Stimulated activated CD4-positive, alpha-beta T cell treated with anti-CD3 and anti-CD28 coated beads, TNF-alpha, amount 100 ng/mL, for 4 hours (primary cell): ENCODE data around the gene ITGB5.

Experiments
- DNase-seq, 3 experiments: peaks; one replicate each; pipeline ENCODE4 v3.0.0-alpha.2; 2020; ENCODE audit warnings: low read depth in 3 of 3

Gene ITGB5, protein sequence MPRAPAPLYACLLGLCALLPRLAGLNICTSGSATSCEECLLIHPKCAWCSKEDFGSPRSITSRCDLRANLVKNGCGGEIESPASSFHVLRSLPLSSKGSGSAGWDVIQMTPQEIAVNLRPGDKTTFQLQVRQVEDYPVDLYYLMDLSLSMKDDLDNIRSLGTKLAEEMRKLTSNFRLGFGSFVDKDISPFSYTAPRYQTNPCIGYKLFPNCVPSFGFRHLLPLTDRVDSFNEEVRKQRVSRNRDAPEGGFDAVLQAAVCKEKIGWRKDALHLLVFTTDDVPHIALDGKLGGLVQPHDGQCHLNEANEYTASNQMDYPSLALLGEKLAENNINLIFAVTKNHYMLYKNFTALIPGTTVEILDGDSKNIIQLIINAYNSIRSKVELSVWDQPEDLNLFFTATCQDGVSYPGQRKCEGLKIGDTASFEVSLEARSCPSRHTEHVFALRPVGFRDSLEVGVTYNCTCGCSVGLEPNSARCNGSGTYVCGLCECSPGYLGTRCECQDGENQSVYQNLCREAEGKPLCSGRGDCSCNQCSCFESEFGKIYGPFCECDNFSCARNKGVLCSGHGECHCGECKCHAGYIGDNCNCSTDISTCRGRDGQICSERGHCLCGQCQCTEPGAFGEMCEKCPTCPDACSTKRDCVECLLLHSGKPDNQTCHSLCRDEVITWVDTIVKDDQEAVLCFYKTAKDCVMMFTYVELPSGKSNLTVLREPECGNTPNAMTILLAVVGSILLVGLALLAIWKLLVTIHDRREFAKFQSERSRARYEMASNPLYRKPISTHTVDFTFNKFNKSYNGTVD

GRCh38 chr3:124887177-124887931 lies at the start of gene ITGB5:
Gene ITGB5, minus strand, starts transcription at chr3:124887365. Its CDS starts 365 bp downstream, at chr3:124887000.
- no peak for DNase-seq

DNA sequence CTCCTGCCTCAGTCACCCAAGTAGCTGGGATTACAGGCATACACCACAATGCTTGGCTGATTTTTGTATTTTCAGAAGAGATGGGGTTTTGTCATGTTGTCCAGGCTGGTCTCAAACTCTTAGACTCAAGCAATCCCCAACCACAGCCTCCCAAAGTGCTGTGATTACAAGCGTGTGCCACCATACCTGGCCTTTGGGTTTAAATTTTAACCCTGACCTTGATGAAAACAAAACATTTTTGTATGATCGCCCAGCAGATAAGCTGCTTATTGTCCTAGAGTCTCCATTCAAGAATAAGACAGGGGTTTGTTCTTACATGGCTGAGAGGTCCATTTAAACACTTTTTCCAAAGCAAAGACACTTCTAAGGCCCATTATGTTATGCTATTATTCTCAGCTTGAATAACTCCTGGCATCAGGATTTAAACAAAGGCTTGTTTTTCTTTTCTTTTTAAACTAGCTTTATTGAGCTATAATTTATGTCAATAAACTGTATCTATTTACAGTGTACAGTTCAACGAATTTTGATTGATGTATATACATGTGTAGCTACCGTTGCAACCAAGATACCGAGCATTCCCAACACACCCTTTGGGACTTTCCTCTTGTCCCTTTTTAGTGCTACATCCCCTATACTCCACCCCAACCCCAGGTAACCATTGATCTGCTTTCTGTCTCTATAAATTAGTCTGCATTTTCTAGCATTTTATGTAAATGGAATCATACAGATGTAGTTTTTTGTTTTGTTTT lies 48.8 kb upstream of the ITGB5 start:
- no peak for DNase-seq

DNA sequence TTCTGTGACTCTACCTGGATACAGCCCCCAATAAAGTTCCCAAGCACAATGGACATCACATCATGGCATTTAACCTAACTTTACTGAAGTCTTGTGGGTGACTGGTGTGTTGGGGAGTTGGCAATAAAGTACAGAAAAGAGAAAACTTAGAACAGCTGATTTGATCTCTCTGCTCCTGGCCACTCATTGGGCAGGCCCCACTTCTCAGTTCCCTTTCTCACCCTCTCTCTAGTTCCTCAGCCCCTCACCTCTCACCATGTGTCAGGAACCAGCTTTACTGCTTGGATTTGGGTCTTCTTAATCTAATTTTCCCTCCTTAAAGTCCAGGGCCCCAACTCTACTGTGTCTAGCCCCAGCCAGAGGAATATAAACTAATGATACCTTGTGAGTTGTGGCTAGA lies 48.1 kb upstream of the ITGB5 start:
- no peak for DNase-seq

- DNase-seq, result no peak
These were observed 47.4 kb upstream of the ITGB5 start, which contains the start of gene MUC13 for GRCh38 chr3:124934577-124934976. Gene MUC13, minus strand, starts transcription at chr3:124934751. Its CDS starts 39 bp downstream, at chr3:124934712.

- peak; percentile 15 to 38 (median 20) for DNase-seq
These were observed 41.4 kb upstream of the ITGB5 start for GRCh38 chr3:124928333-124929202.

- DNase-seq, result no peak
These were observed 40.4 kb upstream of the ITGB5 start for GRCh38 chr3:124927574-124928045.

GRCh38 chr3:124926426-124927101 lies 39.4 kb upstream of the ITGB5 start:
- DNase-seq, result no peak

- no peak for DNase-seq
These were observed 37.6 kb upstream of the ITGB5 start for GRCh38 chr3:124924741-124925140.

GRCh38 chr3:124923833-124924232 lies 36.7 kb upstream of the ITGB5 start:
- DNase-seq, result no peak

DNA sequence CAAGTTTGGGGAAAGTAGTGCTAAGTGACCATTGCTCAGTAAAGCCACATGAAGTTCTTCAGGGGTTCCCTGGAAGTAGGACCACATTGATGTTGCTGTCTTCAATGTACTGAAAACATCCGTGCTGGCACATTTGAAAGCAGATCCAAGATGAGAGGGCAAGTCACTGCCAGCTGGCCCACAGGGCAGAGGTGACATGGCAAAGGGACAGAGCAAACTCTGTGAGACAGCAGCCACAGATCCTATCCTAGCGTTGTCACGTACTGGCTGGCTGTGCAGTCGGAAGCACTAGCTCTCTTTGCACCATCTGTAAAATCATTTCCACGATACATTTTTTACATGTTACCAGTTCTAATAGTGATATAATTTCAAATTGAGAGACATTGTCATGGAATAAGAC lies 33.6 kb upstream of the ITGB5 start:
- DNase-seq, result no peak

DNA sequence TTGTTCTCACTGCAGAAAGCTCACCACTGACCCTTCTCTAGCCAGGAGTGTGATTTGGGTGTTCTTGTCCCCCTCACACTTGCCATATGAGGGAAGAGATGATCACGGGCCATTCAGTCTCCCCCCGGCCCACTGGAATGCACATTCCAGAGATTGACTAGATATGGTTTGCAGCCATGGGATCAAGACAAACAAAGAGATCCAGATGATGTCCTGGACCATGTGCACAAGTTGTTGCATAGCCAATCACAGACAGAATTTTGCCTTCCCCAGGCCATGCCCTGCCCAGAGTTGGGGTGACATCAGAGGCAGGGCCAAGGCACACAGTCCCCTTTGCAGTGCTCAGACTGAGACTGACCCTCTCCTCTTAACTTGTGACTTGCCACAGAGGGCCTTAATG lies 32.6 kb upstream of the ITGB5 start:
- DNase-seq, result no peak

- no peak for DNase-seq
These were observed 31.4 kb upstream of the ITGB5 start for GRCh38 chr3:124918524-124918923.

GRCh38 chr3:124916837-124917409 lies 29.8 kb upstream of the ITGB5 start:
- DNase-seq, result no peak

DNA sequence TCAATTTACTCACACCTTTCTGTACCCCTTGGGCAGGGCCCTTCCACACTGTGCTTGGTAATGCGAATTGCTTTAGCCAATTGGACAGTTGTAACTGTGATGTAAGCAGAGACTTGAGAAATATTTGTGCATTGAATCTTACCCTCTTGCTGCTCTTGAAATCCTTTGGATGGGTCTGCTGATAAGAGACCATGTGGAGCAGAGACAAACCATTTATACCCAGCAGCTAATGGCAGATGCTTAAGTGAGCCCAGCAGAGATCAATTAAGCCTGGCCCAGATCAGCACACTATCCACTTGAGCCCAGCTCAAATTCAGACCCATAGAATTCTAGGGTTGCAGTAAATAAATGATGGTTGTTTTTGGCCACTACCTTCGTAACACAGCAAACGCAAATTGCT lies 28.1 kb upstream of the ITGB5 start:
- DNase-seq, result no peak

DNA sequence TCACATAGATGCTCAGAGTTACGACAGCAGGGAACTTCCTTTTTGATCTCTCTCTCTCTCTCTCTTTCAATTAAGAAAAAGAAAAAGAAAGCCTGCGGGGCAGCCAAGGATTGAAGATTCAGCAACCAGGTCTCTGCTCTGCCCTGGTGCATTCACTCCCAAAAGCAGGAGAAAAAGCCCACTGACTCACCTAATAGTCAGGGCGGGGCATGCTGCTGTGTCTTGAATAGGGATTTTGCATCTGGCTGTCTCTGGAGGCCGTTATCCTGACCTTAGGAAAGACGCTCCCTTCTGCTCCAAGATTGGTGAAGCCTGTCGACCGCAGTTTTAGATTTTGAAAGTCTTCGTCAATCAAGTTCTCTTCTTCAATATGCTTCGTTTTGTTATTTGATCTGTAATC lies 20.8 kb upstream of the ITGB5 start:
- DNase-seq, result no peak

- no peak for DNase-seq
These were observed 17.8 kb upstream of the ITGB5 start for GRCh38 chr3:124904835-124905492.

GRCh38 chr3:124903896-124904834 lies 17.0 kb upstream of the ITGB5 start:
- no peak for DNase-seq
